Measurements from ENCODE around the gene CYP4B1. TPM values are rescaled to one million over a fixed set of nuclear protein-coding genes. Genes with fewer than 3 reads are reported as not detected.
"Not testable (repeated sequence)": the region's sequence is repeated elsewhere in the genome, so short reads cannot be mapped to it uniquely, and the experiment has no call there.

Gene CYP4B1
- total RNA-seq = 16.1 TPM
- long read RNA-seq, transcript CYP4B1-203 (12 exons, 2,110 nt) = major isoform, 12 of 26 reads
- long read RNA-seq, partial matches to known transcripts = 4 of 26 reads
- long read RNA-seq, other reads (novel, unspliced or antisense) = 5 of 26 reads

GRCh38 chr1:46798810-46799209 lies at the start of gene CYP4B1:
CYP4B1 (plus strand) TSS chr1:46799046; CDS start chr1:46799082, 36 bp downstream.
- intact Hi-C loops (cut with micrococcal nuclease) = no loop called here
- peak; percentile 89 for DNase-seq
- ATAC-seq = peak; percentile 96

GRCh38 chr1:46749404-46749803 lies 49.4 kb upstream of the CYP4B1 start:
- intact Hi-C loops (cut with micrococcal nuclease) = loop anchor here (5.0 kb wide), 1 partner anchor 243 kb away; no protein-coding TSS in a partner anchor
- ATAC-seq = peak; percentile 5
- no peak for DNase-seq

GRCh38 chr1:46749921-46750404 lies 48.9 kb upstream of the CYP4B1 start:
- ATAC-seq (peak; percentile 92), DNase-seq (peak; percentile 52)
- intact Hi-C loops (cut with micrococcal nuclease) = loop anchor here (5.0 kb wide), 1 partner anchor 242 kb away; no protein-coding TSS in a partner anchor

GRCh38 chr1:46753985-46754384 lies 44.9 kb upstream of the CYP4B1 start:
- intact Hi-C loops (cut with micrococcal nuclease) = no loop called here
- no peak for DNase-seq
- ATAC-seq = no peak

GRCh38 chr1:46754707-46755106 lies 44.1 kb upstream of the CYP4B1 start:
- intact Hi-C loops (cut with micrococcal nuclease); DNase-seq; ATAC-seq: not testable (repeated sequence)

- DNase-seq = no peak
- intact Hi-C loops (cut with micrococcal nuclease) = no loop called here
- no peak for ATAC-seq
Measured at GRCh38 chr1:46755121-46755520, 43.7 kb upstream of the CYP4B1 start.

- intact Hi-C loops (cut with micrococcal nuclease) = no loop called here
- DNase-seq = no peak
- no peak for ATAC-seq
Measured at GRCh38 chr1:46757247-46757955, 41.4 kb upstream of the CYP4B1 start.

- DNase-seq (no peak), ATAC-seq (no peak)
- intact Hi-C loops (cut with micrococcal nuclease) = no loop called here
Measured at GRCh38 chr1:46757956-46758528, 40.8 kb upstream of the CYP4B1 start.

GRCh38 chr1:46760558-46761166 lies 38.2 kb upstream of the CYP4B1 start:
- no peak for DNase-seq
- ATAC-seq = no peak
- intact Hi-C loops (cut with micrococcal nuclease) = no loop called here

- no peak for ATAC-seq
- no peak for DNase-seq
- intact Hi-C loops (cut with micrococcal nuclease) = no loop called here
Measured at GRCh38 chr1:46761740-46762139, 37.1 kb upstream of the CYP4B1 start.

GRCh38 chr1:46764402-46764801 lies 34.4 kb upstream of the CYP4B1 start:
- intact Hi-C loops (cut with micrococcal nuclease) = no loop called here
- no peak for DNase-seq
- no peak for ATAC-seq

GRCh38 chr1:46767649-46768282 lies 31.1 kb upstream of the CYP4B1 start:
- peak; percentile 92 for ATAC-seq
- intact Hi-C loops (cut with micrococcal nuclease) = no loop called here
- no peak for DNase-seq

- no peak for ATAC-seq
- DNase-seq = no peak
- intact Hi-C loops (cut with micrococcal nuclease) = no loop called here
Measured at GRCh38 chr1:46768445-46768844, 30.4 kb upstream of the CYP4B1 start.

- intact Hi-C loops (cut with micrococcal nuclease) = no loop called here
- DNase-seq (no peak), ATAC-seq (no peak)
Measured at GRCh38 chr1:46769028-46769740, 29.7 kb upstream of the CYP4B1 start.

- DNase-seq (no peak), ATAC-seq (no peak)
- intact Hi-C loops (cut with micrococcal nuclease) = no loop called here
Measured at GRCh38 chr1:46770541-46770940, 28.3 kb upstream of the CYP4B1 start.

GRCh38 chr1:46772571-46772970 lies 26.3 kb upstream of the CYP4B1 start:
- ATAC-seq = peak; percentile 88
- DNase-seq = peak; percentile 38
- intact Hi-C loops (cut with micrococcal nuclease) = no loop called here

GRCh38 chr1:46774297-46774696 lies 24.5 kb upstream of the CYP4B1 start:
- intact Hi-C loops (cut with micrococcal nuclease) = no loop called here
- ATAC-seq (no peak), DNase-seq (no peak)

GRCh38 chr1:46778456-46778855 lies 20.4 kb upstream of the CYP4B1 start:
- intact Hi-C loops (cut with micrococcal nuclease); DNase-seq; ATAC-seq: not testable (repeated sequence)

GRCh38 chr1:46784666-46785065 lies 14.2 kb upstream of the CYP4B1 start:
- intact Hi-C loops (cut with micrococcal nuclease) = no loop called here
- no peak for ATAC-seq
- no peak for DNase-seq

Measured in left ventricle myocardium superior (tissue), 1 donor.